GM12878 (cell line): Measurements from ENCODE around the gene POU2F1. TPM values are rescaled to one million over a fixed set of nuclear protein-coding genes. Genes with fewer than 3 reads are reported as not detected.

ENCODE experiments used
- ATAC-seq: fragments of 200-7000 bp; cut with Tn5 transposase; 3 replicates; pipeline ENCODE4 v1.9.1; 2020; ENCODE audit warnings: mild to moderate bottlenecking, moderate library complexity
- BruUV-seq: library from RNA; stranded (reverse); fragments of 400-500 nt; replicated peaks from 2 replicates; lab custom pipeline; 2021; lab: Mats Ljungman, UMichigan
- CTCF ChIA-PET: fragments of 300-600 bp; sonication (Branson Sonifier 250); formaldehyde crosslinking; extraction: SDS; loops from one replicate; lab custom pipeline; 2021; ENCODE audit warnings: inconsistent platforms; lab: Yijun Ruan, JAX
- POLR2A ChIA-PET: fragments of 350-600 bp; formaldehyde crosslinking; extraction: SDS; loops from one replicate; lab custom pipeline; 2021; ENCODE audit warnings: inconsistent platforms; lab: Charles Lee
- RAD21 ChIA-PET: fragments of 300-600 bp; sonication (Branson Sonifier 250); formaldehyde crosslinking; loops from one replicate; lab custom pipeline; 2023; ENCODE audit warnings: antibody characterized with exemption; ENCODE audit not compliant: unreplicated experiment; lab: Charles Lee
- SMC1A ChIA-PET: fragments of 300-600 bp; sonication (Branson Sonifier 250); formaldehyde crosslinking; loops from one replicate; lab custom pipeline; 2023; ENCODE audit not compliant: unreplicated experiment, uncharacterized antibody; lab: Charles Lee
- DNase-seq: peaks from one replicate; pipeline ENCODE4 v3.0.0-alpha.2; 2011; ENCODE audit warnings: low read depth, low spot score
- FAIRE-seq: peaks from 3 replicates; lab custom pipeline; 2011; peaks lifted over from hg19 to GRCh38; lab: Jason Lieb, UNC
- H2AFZ ChIP-seq: 2 replicates; pipeline ENCODE4 v1.6.0; 2011; ENCODE audit warnings: low read depth, low read length, control low read depth; ENCODE audit not compliant: control insufficient read depth
- H3K27ac ChIP-seq: 2 replicates; pipeline ENCODE4 v1.5.1; 2011; ENCODE audit warnings: control low read depth; ENCODE audit not compliant: control insufficient read depth, insufficient read depth
- H3K27me3 ChIP-seq, 2 experiments: replicated peaks in 1 of 2; 2 replicates each; pipeline versions ENCODE4 v1.6.0 to v1.6.1; 2011; ENCODE audit warnings: low read length in 1 of 2; ENCODE audit not compliant: control insufficient read depth in 2 of 2, insufficient read depth in 2 of 2
- H3K36me3 ChIP-seq, 2 experiments: 2 replicates each; pipeline ENCODE4 v1.5.1; 2011; ENCODE audit warnings: low read length in 1 of 2; ENCODE audit not compliant: control insufficient read depth in 2 of 2, insufficient read depth in 2 of 2
- H3K4me1 ChIP-seq: 2 replicates; pipeline ENCODE4 v1.6.1; 2011; ENCODE audit warnings: mild to moderate bottlenecking, low read length, moderate library complexity, mixed read lengths; ENCODE audit not compliant: control insufficient read depth, insufficient read depth
- H3K4me2 ChIP-seq: 2 replicates; pipeline ENCODE4 v1.6.0; 2011; ENCODE audit warnings: control low read depth; ENCODE audit not compliant: control insufficient read depth, insufficient read depth
- H3K4me3 ChIP-seq: fragments of 200-600 bp; sonication (generic); 2 replicates; pipeline ENCODE4 v1.5.1; 2016
- H3K79me2 ChIP-seq: 2 replicates; pipeline ENCODE4 v1.6.0; 2011; ENCODE audit warnings: low read length; ENCODE audit not compliant: control insufficient read depth, insufficient read depth
- H3K9ac ChIP-seq: 2 replicates; pipeline ENCODE4 v1.8.0; 2011; ENCODE audit warnings: low read length, control low read depth, mixed read lengths; ENCODE audit not compliant: control insufficient read depth, insufficient read depth
- H3K9me3 ChIP-seq: replicated peaks from 3 replicates; pipeline ENCODE4 v1.5.1; 2011; ENCODE audit warnings: mild to moderate bottlenecking, low read length; ENCODE audit not compliant: control insufficient read depth, insufficient read depth
- H4K20me1 ChIP-seq: 2 replicates; pipeline ENCODE4 v1.6.0; 2011; ENCODE audit not compliant: control insufficient read depth, insufficient read depth
- EED ChIP-seq: sonication (generic); IDR thresholded peaks from 2 replicates; pipeline ENCODE4 v1.6.1; 2016; ENCODE audit warnings: antibody characterized with exemption, low read depth
- FOXK2 ChIP-seq: fragments of 450-650 bp; IDR thresholded peaks from 2 replicates; pipeline ENCODE4 v1.6.1; 2017; ENCODE audit warnings: mild to moderate bottlenecking, moderate library complexity
- IKZF1 ChIP-seq: fragments of 450-650 bp; conservative IDR thresholded peaks from 2 replicates; pipeline ENCODE4 v1.6.1; 2017; ENCODE audit warnings: antibody characterized with exemption, mild to moderate bottlenecking
- MTA3 ChIP-seq: IDR thresholded peaks from 2 replicates; pipeline ENCODE4 v1.6.1; 2012; ENCODE audit warnings: low read length, inconsistent platforms, borderline replicate concordance
- MXI1 ChIP-seq: fragments of 150-350 bp; IDR thresholded peaks from 2 replicates; pipeline ENCODE4 v1.6.1; 2011; ENCODE audit warnings: low read depth, mild to moderate bottlenecking, inconsistent platforms, low read length, improper control_type of control experiment
- PAX5 ChIP-seq: IDR thresholded peaks from 2 replicates; pipeline ENCODE4 v1.6.1; 2011; ENCODE audit warnings: low read depth, low read length, borderline replicate concordance
- POLR2AphosphoS2 ChIP-seq: IDR thresholded peaks from 2 replicates; pipeline ENCODE4 v1.6.1; 2011; ENCODE audit warnings: low read depth, mild to moderate bottlenecking, low read length, improper control_type of control experiment, moderate library complexity
- RUNX3 ChIP-seq: IDR thresholded peaks from 2 replicates; pipeline ENCODE4 v1.6.1; 2012; ENCODE audit warnings: low read length, inconsistent platforms
- SREBF1 ChIP-seq: IDR thresholded peaks from 2 replicates; pipeline ENCODE4 v1.6.1; 2012; ENCODE audit warnings: mild to moderate bottlenecking, low read length
- ZSCAN29 ChIP-seq: fragments of 450-650 bp; IDR thresholded peaks from 2 replicates; pipeline ENCODE4 v1.6.1; 2017; ENCODE audit warnings: mild to moderate bottlenecking, moderate library complexity
- WGBS: methylation state at CpG from one replicate; pipeline ENCODE4 v1.1.6; 2016; ENCODE audit warnings: low lambda C conversion rate; ENCODE audit not compliant: insufficient replicate concordance, insufficient coverage; ENCODE audit errors: missing lambda C conversion rate; 5-methylcytosine and 5-hydroxymethylcytosine counted together
- in situ Hi-C: fragments of 300-500 bp; cut with MboI; formaldehyde crosslinking; loops from 9 replicates; pipeline ENCODE4 v1.14.3; 2018; ENCODE audit warnings: mixed read lengths
- intact Hi-C: fragments of 100-400 bp; cut with micrococcal nuclease; formaldehyde crosslinking; loops from one replicate; pipeline ENCODE4 v1.14.2; 2022; ENCODE audit not compliant: unreplicated experiment
- polyA plus RNA-seq, 11 experiments: library from polyadenylated mRNA; depleted of rRNA in 4 of 11; unstranded in 6 of 11; stranded (reverse) in 5 of 11; fragments of >200 nt; fragmentation: Nextera tagmentation in 4 of 11; fragmentation: Illumina TruSeq in 1 of 11; extraction: Ambion mirVana in 4 of 11; extraction: Trizol in 1 of 11; gene quantifications; 1 replicate in 1 of 11; 2 replicates in 10 of 11; pipeline versions ENCODE4 v1.2.1 to v1.2.3, GENCODE V29; 2011 to 2016; ENCODE audit warnings: inconsistent platforms in 2 of 11, missing spikeins in 2 of 11, low read depth in 1 of 11
- total RNA-seq, 4 experiments: library from RNA; depleted of rRNA in 3 of 4; stranded (reverse); fragments of >200 nt in 3 of 4; fragmentation: Illumina TruSeq in 1 of 4; extraction: Trizol in 1 of 4; gene quantifications; 2 replicates each; pipeline versions ENCODE4 v1.2.1 to v1.2.3, GENCODE V29; 2013 to 2021
- TF ChIP-seq, protein P1 (sequence below): IDR thresholded peaks from 2 replicates; pipeline ENCODE4 v1.6.1; 2011; ENCODE audit warnings: low read depth, low read length, improper control_type of control experiment, borderline replicate concordance
- TF ChIP-seq, protein P2 (sequence below): IDR thresholded peaks from 2 replicates; pipeline ENCODE4 v1.6.1; 2012; ENCODE audit warnings: low read depth, low read length, improper control_type of control experiment
- TF ChIP-seq, protein P3 (sequence below): IDR thresholded peaks from 2 replicates; pipeline ENCODE4 v1.6.1; 2011; ENCODE audit warnings: mild to moderate bottlenecking, low read depth, low read length, moderate library complexity; ENCODE audit not compliant: insufficient replicate concordance

The POU2F1 gene
- total and polyA plus RNA-seq, 10 of the 15 experiments (the other 5 are each of a cell fraction or from before 2014, with no cell fraction given): 2.5 to 21.7 (median 12.5) TPM

DNA sequence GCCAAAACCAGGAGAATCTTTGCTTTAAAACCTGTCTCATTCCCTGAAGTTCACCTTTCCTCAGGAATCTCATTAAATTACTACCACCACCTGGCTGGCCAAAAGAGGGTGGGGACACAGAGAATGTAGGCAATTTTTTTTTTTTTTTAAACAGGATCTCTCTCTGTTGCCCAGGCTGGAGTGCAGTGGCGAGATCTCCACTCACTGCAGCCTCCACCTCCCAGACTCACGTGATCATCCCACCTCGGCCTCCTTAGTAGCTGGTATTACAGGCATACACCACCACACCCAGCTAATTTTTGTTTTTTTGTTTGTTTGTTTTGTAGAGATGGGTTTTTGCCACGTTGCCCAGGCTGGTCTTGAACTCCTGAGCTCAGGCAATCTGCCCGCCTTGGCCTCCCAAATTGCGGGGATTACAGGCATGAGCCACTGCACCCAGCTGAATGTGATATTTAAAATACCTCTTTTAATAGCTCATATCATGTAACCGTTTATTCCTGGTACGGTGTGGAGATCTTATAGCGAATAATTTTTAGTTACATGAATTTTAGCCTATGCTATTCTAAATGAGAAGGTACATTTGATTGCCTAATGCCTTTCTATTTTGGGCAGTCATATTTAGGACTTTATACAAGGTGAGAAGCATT, 84.5 kb downstream of the POU2F1 start:
- DNase-seq: no peak
- TF ChIP-seq RUNX3 (no peak), POLR2AphosphoS2 (no peak), IKZF1 (no peak)
- SMC1A ChIA-PET: interaction anchor here (0.8 to 2.9 kb wide), 5 partner anchors 16 to 47 kb away, joined by 3 to 10 read pairs (median 3); no protein-coding TSS in a partner anchor
- CTCF ChIA-PET: interaction anchor here (1.4 to 1.6 kb wide), 2 partner anchors 35 to 247 kb away, joined by 3 read pairs; no protein-coding TSS in a partner anchor
- no peak overlapping the region for H3K27ac ChIP-seq
- no peaks in the 10 kb centered on the region for H4K20me1 ChIP-seq
- H3K79me2 ChIP-seq: no peaks in the 10 kb centered on the region; the same call in 1 of the 2 replicates
- in situ Hi-C loops: no loop called here
- intact Hi-C loops: no loop called here
- H3K4me3 ChIP-seq: no peak overlapping the region
- H3K4me2 ChIP-seq: no peak overlapping the region
- H3K27me3 ChIP-seq: no peaks in the 10 kb centered on the region
- H3K9ac ChIP-seq: no peak overlapping the region
- H3K36me3 ChIP-seq: no peaks in the 10 kb centered on the region
- H3K4me1 ChIP-seq: no peaks in the 10 kb centered on the region
- no TSS peak for BruUV-seq
- ATAC-seq: no peak
- no peaks in the 10 kb centered on the region for H3K9me3 ChIP-seq
- H2AFZ ChIP-seq: no peak overlapping the region
- 98% methylated on average over 9 of the region's 9 CpGs for WGBS
- no peak for FAIRE-seq
- RAD21 ChIA-PET: interaction anchor here (0.6 kb wide), 1 partner anchor 87 kb away, joined by 3 read pairs; no protein-coding TSS in a partner anchor
- POLR2A ChIA-PET: no interaction called here

DNA sequence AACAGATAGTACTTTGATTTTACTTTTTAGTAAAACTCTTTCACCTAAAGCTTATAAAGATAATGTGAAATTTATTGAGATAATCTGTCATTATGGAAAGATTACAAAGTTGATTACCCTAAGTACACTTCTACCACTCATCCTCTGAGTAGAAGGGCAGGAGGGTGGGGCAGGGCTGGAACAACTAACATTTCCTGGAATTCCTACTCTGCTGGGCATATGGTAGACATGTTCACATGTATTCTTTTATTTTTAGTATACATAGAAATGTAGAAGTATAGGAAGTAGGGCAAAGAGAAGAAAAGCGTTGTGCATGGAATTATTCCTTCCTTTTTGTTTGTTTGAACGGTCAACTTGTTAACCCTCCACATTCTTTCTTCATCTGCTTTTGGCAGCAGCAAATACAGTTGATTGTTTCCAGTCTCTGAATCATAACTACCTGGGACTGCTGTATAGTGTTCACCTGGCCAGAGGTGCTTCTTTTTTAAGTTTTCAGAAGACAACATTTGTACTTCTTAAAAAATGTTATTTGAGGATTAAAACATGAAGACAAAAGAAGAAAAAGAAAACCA, 85.1 kb downstream of the POU2F1 start:
- no peak for FAIRE-seq
- Histone ChIP-seq H3K4me2 (no peak overlapping the region), H3K4me1 (no peaks in the 10 kb centered on the region)
- TF ChIP-seq, protein P1, sequence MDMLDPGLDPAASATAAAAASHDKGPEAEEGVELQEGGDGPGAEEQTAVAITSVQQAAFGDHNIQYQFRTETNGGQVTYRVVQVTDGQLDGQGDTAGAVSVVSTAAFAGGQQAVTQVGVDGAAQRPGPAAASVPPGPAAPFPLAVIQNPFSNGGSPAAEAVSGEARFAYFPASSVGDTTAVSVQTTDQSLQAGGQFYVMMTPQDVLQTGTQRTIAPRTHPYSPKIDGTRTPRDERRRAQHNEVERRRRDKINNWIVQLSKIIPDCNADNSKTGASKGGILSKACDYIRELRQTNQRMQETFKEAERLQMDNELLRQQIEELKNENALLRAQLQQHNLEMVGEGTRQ: no peak
- TF ChIP-seq FOXK2 (no peak), MTA3 (no peak), ZSCAN29 (no peak), PAX5 (no peak), MXI1 (no peak), EED (no peak), SREBF1 (no peak)
- TF ChIP-seq, protein P2, sequence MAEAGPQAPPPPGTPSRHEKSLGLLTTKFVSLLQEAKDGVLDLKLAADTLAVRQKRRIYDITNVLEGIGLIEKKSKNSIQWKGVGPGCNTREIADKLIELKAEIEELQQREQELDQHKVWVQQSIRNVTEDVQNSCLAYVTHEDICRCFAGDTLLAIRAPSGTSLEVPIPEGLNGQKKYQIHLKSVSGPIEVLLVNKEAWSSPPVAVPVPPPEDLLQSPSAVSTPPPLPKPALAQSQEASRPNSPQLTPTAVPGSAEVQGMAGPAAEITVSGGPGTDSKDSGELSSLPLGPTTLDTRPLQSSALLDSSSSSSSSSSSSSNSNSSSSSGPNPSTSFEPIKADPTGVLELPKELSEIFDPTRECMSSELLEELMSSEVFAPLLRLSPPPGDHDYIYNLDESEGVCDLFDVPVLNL: no peak
- TF ChIP-seq, protein P3, sequence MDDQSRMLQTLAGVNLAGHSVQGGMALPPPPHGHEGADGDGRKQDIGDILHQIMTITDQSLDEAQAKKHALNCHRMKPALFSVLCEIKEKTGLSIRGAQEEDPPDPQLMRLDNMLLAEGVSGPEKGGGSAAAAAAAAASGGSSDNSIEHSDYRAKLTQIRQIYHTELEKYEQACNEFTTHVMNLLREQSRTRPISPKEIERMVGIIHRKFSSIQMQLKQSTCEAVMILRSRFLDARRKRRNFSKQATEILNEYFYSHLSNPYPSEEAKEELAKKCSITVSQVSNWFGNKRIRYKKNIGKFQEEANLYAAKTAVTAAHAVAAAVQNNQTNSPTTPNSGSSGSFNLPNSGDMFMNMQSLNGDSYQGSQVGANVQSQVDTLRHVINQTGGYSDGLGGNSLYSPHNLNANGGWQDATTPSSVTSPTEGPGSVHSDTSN: no peak

More for the DNA sequence above, 85.1 kb downstream of the POU2F1 start:
- ChIA-PET SMC1A (interaction anchor here (0.8 to 2.9 kb wide), 5 partner anchors 15 to 46 kb away, joined by 3 to 10 read pairs (median 3); no protein-coding TSS in a partner anchor), POLR2A (no interaction called here), RAD21 (interaction anchor here (0.6 kb wide), 1 partner anchor 87 kb away, joined by 3 read pairs; no protein-coding TSS in a partner anchor), CTCF (interaction anchor here (1.4 to 1.6 kb wide), 2 partner anchors 36 to 248 kb away, joined by 3 read pairs; no protein-coding TSS in a partner anchor)
- no peaks in the 10 kb centered on the region for H4K20me1 ChIP-seq
- in situ Hi-C loops (no loop called here), intact Hi-C loops (no loop called here)
- H3K4me3 ChIP-seq: no peak overlapping the region
- no peak overlapping the region for H2AFZ ChIP-seq
- no peak for ATAC-seq
- H3K27me3 ChIP-seq: no peaks in the 10 kb centered on the region
- H3K9me3 ChIP-seq: no peaks in the 10 kb centered on the region
- no peak overlapping the region for H3K27ac ChIP-seq
- DNase-seq: no peak
- no peaks in the 10 kb centered on the region; the same call in 1 of the 2 replicates for H3K79me2 ChIP-seq
- 58% methylated on average over 2 of the region's 2 CpGs for WGBS
- no peak overlapping the region for H3K9ac ChIP-seq
- TSS peak; percentile 17 for BruUV-seq
- H3K36me3 ChIP-seq: no peaks in the 10 kb centered on the region
